Measurements from ENCODE around the gene TRAFD1. TPM values are rescaled to one million over a fixed set of nuclear protein-coding genes. Genes with fewer than 3 reads are reported as not detected.
A peak's percentile ranks its signal among the peaks of the same experiment; 100 is the strongest.
"Not testable (repeated sequence)": the region's sequence is repeated elsewhere in the genome, so short reads cannot be mapped to it uniquely, and the experiment has no call there.

The TRAFD1 gene
- total RNA-seq, 1 experiment from 2014 or later, result 37.8 TPM

- no peak for TF ChIP-seq EZH2 (IDR thresholded peaks at IDR 0.05; ENCODE audit: borderline replicate concordance, low read depth, low read length, poor library complexity, severe bottlenecking)
- TF ChIP-seq, protein P1, sequence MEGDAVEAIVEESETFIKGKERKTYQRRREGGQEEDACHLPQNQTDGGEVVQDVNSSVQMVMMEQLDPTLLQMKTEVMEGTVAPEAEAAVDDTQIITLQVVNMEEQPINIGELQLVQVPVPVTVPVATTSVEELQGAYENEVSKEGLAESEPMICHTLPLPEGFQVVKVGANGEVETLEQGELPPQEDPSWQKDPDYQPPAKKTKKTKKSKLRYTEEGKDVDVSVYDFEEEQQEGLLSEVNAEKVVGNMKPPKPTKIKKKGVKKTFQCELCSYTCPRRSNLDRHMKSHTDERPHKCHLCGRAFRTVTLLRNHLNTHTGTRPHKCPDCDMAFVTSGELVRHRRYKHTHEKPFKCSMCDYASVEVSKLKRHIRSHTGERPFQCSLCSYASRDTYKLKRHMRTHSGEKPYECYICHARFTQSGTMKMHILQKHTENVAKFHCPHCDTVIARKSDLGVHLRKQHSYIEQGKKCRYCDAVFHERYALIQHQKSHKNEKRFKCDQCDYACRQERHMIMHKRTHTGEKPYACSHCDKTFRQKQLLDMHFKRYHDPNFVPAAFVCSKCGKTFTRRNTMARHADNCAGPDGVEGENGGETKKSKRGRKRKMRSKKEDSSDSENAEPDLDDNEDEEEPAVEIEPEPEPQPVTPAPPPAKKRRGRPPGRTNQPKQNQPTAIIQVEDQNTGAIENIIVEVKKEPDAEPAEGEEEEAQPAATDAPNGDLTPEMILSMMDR (conservative IDR thresholded peaks at IDR 0.05; ENCODE audit: low read depth, low read length), result no peak
- no peaks in the 10 kb centered on the region for H3K9me3 ChIP-seq (ENCODE audit: low read depth, low read length, poor library complexity, severe bottlenecking)
- BruUV-seq (replicated peaks), result no TSS peak
- H3K36me3 ChIP-seq (ENCODE audit: insufficient read depth, low read length, poor library complexity, severe bottlenecking), result no peaks in the 10 kb centered on the region
- ChIA-PET POLR2A (ENCODE audit: low non-redundant PET) (interaction anchor here (0.6 to 0.7 kb wide), 2 partner anchors 279 to 338 kb away, joined by 3 to 10 read pairs; no protein-coding TSS in a partner anchor), CTCF (interaction anchor here (0.6 to 0.7 kb wide), 3 partner anchors 16 to 302 kb away, joined by 3 to 4 read pairs (median 4); no protein-coding TSS in a partner anchor)
- intact Hi-C loops (cut with micrococcal nuclease; ENCODE audit: unreplicated experiment), result loop anchor here (1.0 to 5.0 kb wide), 2 partner anchors 17 to 274 kb away; partner anchors contain the start of genes HECTD4 and TRAFD1
- no peaks in the 10 kb centered on the region for H3K27me3 ChIP-seq (replicated peaks; ENCODE audit: insufficient read depth, low read depth, low read length, poor library complexity)
- H3K4me1 ChIP-seq (ENCODE audit: insufficient read depth, low read length, poor library complexity, severe bottlenecking), result peaks cover 24% of the 10 kb centered on the region
- H3K27ac ChIP-seq (ENCODE audit: low read depth, low read length, poor library complexity, severe bottlenecking), result peak within 1 kb of the TSS; percentile 96
- DNase-seq (ENCODE audit: low spot score), result peak; percentile 91
- peak within 1 kb of the TSS; percentile 94 for H3K4me3 ChIP-seq (ENCODE audit: low read depth, low read length, poor library complexity, severe bottlenecking)
Observed at GRCh38 chr12:112108202-112109079, 16.9 kb upstream of the TRAFD1 start, which contains the start of gene NAA25. Gene NAA25, minus strand, starts transcription at chr12:112108783. Its CDS starts 10 bp downstream, at chr12:112108773.

- POLR2A ChIA-PET (ENCODE audit: low non-redundant PET); DNase-seq (ENCODE audit: low spot score): not testable (repeated sequence)
Observed at GRCh38 chr12:112110787-112111662, 14.3 kb upstream of the TRAFD1 start.

GRCh38 chr12:112111931-112112330 is 13.4 kb upstream of the TRAFD1 start:
- no peak overlapping the region for H3K27ac ChIP-seq (ENCODE audit: low read depth, low read length, poor library complexity, severe bottlenecking)
- H3K4me1 ChIP-seq (ENCODE audit: insufficient read depth, low read length, poor library complexity, severe bottlenecking), result peaks cover 21% of the 10 kb centered on the region
- no peak overlapping the region for H3K4me3 ChIP-seq (ENCODE audit: low read depth, low read length, poor library complexity, severe bottlenecking)
- ChIA-PET POLR2A (ENCODE audit: low non-redundant PET) (no interaction called here), CTCF (interaction anchor here (0.7 kb wide), 2 partner anchors 18 to 276 kb away, joined by 6 read pairs; no protein-coding TSS in a partner anchor)
- no peaks in the 10 kb centered on the region for H3K9me3 ChIP-seq (ENCODE audit: low read depth, low read length, poor library complexity, severe bottlenecking)
- H3K36me3 ChIP-seq (ENCODE audit: insufficient read depth, low read length, poor library complexity, severe bottlenecking), result no peaks in the 10 kb centered on the region
- peak; percentile 19 for DNase-seq (ENCODE audit: low spot score)
- no peaks in the 10 kb centered on the region for H3K27me3 ChIP-seq (replicated peaks; ENCODE audit: insufficient read depth, low read depth, low read length, poor library complexity)
- TF ChIP-seq, protein P1 (conservative IDR thresholded peaks at IDR 0.05; ENCODE audit: low read depth, low read length), result no peak
- no peak for TF ChIP-seq EZH2 (IDR thresholded peaks at IDR 0.05; ENCODE audit: borderline replicate concordance, low read depth, low read length, poor library complexity, severe bottlenecking)
- no TSS peak for BruUV-seq (replicated peaks)
- intact Hi-C loops (cut with micrococcal nuclease; ENCODE audit: unreplicated experiment), result no loop called here

More at GRCh38 chr12:112110787-112111662, 14.3 kb upstream of the TRAFD1 start:
- H3K4me1 ChIP-seq (ENCODE audit: insufficient read depth, low read length, poor library complexity, severe bottlenecking), result peaks cover 18% of the 10 kb centered on the region
- H3K9me3 ChIP-seq (ENCODE audit: low read depth, low read length, poor library complexity, severe bottlenecking); H3K27me3 ChIP-seq (replicated peaks; ENCODE audit: insufficient read depth, low read depth, low read length, poor library complexity); intact Hi-C loops (cut with micrococcal nuclease; ENCODE audit: unreplicated experiment); H3K27ac ChIP-seq (ENCODE audit: low read depth, low read length, poor library complexity, severe bottlenecking); H3K36me3 ChIP-seq (ENCODE audit: insufficient read depth, low read length, poor library complexity, severe bottlenecking); H3K4me3 ChIP-seq (ENCODE audit: low read depth, low read length, poor library complexity, severe bottlenecking); BruUV-seq (replicated peaks): not testable (repeated sequence)
- CTCF ChIA-PET, result interaction anchor here (0.7 kb wide), 2 partner anchors 19 to 277 kb away, joined by 6 read pairs; no protein-coding TSS in a partner anchor

Data from A673 (cell line).